IPS-20b (cell line): ENCODE results near the gene C1QC.

Experiments used
- H3K27ac ChIP-seq: one replicate; pipeline ENCODE4 v1.5.1; 2013; ENCODE audit warnings: low read length
- H3K27me3 ChIP-seq: 2 replicates; pipeline ENCODE4 v1.6.1; 2013; ENCODE audit warnings: mild to moderate bottlenecking, low read length, inconsistent platforms; ENCODE audit not compliant: insufficient read depth
- H3K36me3 ChIP-seq: 2 replicates; pipeline ENCODE4 v1.6.1; 2013; ENCODE audit warnings: low read depth, mild to moderate bottlenecking, inconsistent platforms, low read length, moderate library complexity; ENCODE audit not compliant: insufficient read depth
- H3K4me1 ChIP-seq: 2 replicates; pipeline ENCODE4 v1.6.1; 2013; ENCODE audit warnings: mild to moderate bottlenecking, control low read depth, inconsistent platforms, low read length, moderate library complexity; ENCODE audit not compliant: insufficient read depth
- H3K4me3 ChIP-seq: 2 replicates; pipeline ENCODE4 v1.5.1; 2013; ENCODE audit warnings: mild to moderate bottlenecking, low read length, inconsistent platforms
- H3K9ac ChIP-seq: 2 replicates; pipeline ENCODE4 v1.6.1; 2013; ENCODE audit warnings: low read depth, mild to moderate bottlenecking, inconsistent platforms, low read length, moderate library complexity
- H3K9me3 ChIP-seq: 2 replicates; pipeline ENCODE4 v1.6.1; 2013; ENCODE audit warnings: mild to moderate bottlenecking, low read depth, low read length, inconsistent platforms; ENCODE audit not compliant: insufficient read depth

The C1QC gene

GRCh38 chr1:22607154-22607553 lies 36.3 kb upstream of the C1QC start:
- Histone ChIP-seq H3K27me3 (peaks cover 64% of the 10 kb centered on the region), H3K4me3 (no peak overlapping the region), H3K36me3 (no peaks in the 10 kb centered on the region), H3K9ac (no peak overlapping the region), H3K27ac (no peak overlapping the region), H3K4me1 (no peaks in the 10 kb centered on the region; the same call in 1 of the 2 replicates), H3K9me3 (no peaks in the 10 kb centered on the region)

DNA sequence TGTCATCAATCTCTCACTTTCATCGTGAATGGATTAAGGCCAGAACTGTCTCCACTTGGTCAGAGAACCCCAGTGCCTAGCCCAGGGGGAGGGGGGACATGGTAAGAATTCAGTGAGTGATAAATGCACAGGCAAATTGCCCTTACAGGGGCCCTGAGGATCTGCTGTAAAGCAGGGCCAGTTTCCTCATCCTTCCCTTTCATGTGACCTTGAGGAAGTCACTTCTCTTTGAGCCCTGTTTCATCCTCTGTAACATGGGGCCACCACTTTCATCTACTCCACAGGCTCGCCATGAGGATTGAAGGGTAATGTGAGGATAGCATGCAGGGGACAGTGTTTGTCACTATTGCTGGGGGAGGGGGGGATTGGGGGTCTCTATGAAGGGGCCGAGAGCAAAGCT lies 35.1 kb upstream of the C1QC start:
- H3K9ac ChIP-seq: no peak overlapping the region
- H3K27me3 ChIP-seq: peaks cover 64% of the 10 kb centered on the region
- no peaks in the 10 kb centered on the region for H3K9me3 ChIP-seq
- no peak overlapping the region for H3K4me3 ChIP-seq
- no peaks in the 10 kb centered on the region for H3K36me3 ChIP-seq
- no peaks in the 10 kb centered on the region; the same call in 1 of the 2 replicates for H3K4me1 ChIP-seq
- no peak overlapping the region for H3K27ac ChIP-seq

- H3K9ac ChIP-seq: no peak overlapping the region
- peaks cover 60% of the 10 kb centered on the region for H3K27me3 ChIP-seq
- H3K4me3 ChIP-seq: no peak overlapping the region
Observed at GRCh38 chr1:22609291-22609690, 34.1 kb upstream of the C1QC start.

DNA sequence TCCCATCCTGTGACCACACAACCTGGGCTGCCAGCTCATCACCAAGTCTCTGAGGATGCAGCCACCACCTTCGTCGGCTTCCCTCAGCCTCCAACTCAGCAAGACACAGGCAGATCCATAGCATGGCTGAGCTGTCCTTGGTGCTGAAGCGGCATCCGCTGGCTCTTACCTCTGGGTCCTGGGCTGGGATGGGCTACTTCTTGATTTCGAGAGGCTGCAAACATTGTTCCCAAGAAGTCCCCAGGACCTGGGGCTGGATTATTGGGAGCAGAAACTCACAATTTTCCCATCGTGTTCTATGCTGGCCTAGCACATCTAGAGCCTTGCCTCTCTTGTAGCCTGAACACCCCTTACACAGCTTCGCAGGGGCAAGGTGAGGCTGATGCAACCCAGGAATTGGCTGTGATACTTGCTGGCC lies 31.9 kb upstream of the C1QC start:
- H3K9ac ChIP-seq: no peak overlapping the region
- no peak overlapping the region for H3K4me3 ChIP-seq
- H3K4me1 ChIP-seq: no peaks in the 10 kb centered on the region; the same call in 1 of the 2 replicates
- H3K9me3 ChIP-seq: no peaks in the 10 kb centered on the region
- peaks cover 43% of the 10 kb centered on the region for H3K27me3 ChIP-seq
- H3K36me3 ChIP-seq: no peaks in the 10 kb centered on the region
- H3K27ac ChIP-seq: no peak overlapping the region

More at GRCh38 chr1:22609291-22609690, 34.1 kb upstream of the C1QC start:
- Histone ChIP-seq H3K27ac (no peak overlapping the region), H3K36me3 (no peaks in the 10 kb centered on the region), H3K9me3 (no peaks in the 10 kb centered on the region), H3K4me1 (no peaks in the 10 kb centered on the region; the same call in 1 of the 2 replicates)

GRCh38 chr1:22612671-22613571 lies 30.5 kb upstream of the C1QC start:
- Histone ChIP-seq H3K4me3 (no peak overlapping the region), H3K27me3 (peaks cover 32% of the 10 kb centered on the region), H3K9me3 (no peaks in the 10 kb centered on the region), H3K4me1 (no peaks in the 10 kb centered on the region; the same call in 1 of the 2 replicates), H3K9ac (no peak overlapping the region), H3K36me3 (no peaks in the 10 kb centered on the region), H3K27ac (no peak overlapping the region)

- no peak overlapping the region for H3K9ac ChIP-seq
- H3K36me3 ChIP-seq: no peaks in the 10 kb centered on the region
- H3K4me1 ChIP-seq: no peaks in the 10 kb centered on the region; the same call in 1 of the 2 replicates
- H3K9me3 ChIP-seq: no peaks in the 10 kb centered on the region
- no peak overlapping the region for H3K4me3 ChIP-seq
- H3K27ac ChIP-seq: no peak overlapping the region
- peaks cover 26% of the 10 kb centered on the region for H3K27me3 ChIP-seq
Observed at GRCh38 chr1:22613572-22613918, 29.9 kb upstream of the C1QC start.

GRCh38 chr1:22613951-22614350 lies 29.5 kb upstream of the C1QC start:
- H3K4me1 ChIP-seq: no peaks in the 10 kb centered on the region; the same call in 1 of the 2 replicates
- H3K27me3 ChIP-seq: peaks cover 22% of the 10 kb centered on the region
- no peak overlapping the region for H3K4me3 ChIP-seq
- no peaks in the 10 kb centered on the region for H3K36me3 ChIP-seq
- no peak overlapping the region for H3K27ac ChIP-seq
- no peak overlapping the region for H3K9ac ChIP-seq
- H3K9me3 ChIP-seq: no peaks in the 10 kb centered on the region

GRCh38 chr1:22615886-22616285 lies 27.5 kb upstream of the C1QC start:
- H3K36me3 ChIP-seq: no peaks in the 10 kb centered on the region
- H3K4me1 ChIP-seq: no peaks in the 10 kb centered on the region
- no peak overlapping the region for H3K9ac ChIP-seq
- no peak overlapping the region for H3K4me3 ChIP-seq
- H3K27ac ChIP-seq: no peak overlapping the region
- peaks cover 8% of the 10 kb centered on the region for H3K27me3 ChIP-seq
- H3K9me3 ChIP-seq: no peaks in the 10 kb centered on the region

DNA sequence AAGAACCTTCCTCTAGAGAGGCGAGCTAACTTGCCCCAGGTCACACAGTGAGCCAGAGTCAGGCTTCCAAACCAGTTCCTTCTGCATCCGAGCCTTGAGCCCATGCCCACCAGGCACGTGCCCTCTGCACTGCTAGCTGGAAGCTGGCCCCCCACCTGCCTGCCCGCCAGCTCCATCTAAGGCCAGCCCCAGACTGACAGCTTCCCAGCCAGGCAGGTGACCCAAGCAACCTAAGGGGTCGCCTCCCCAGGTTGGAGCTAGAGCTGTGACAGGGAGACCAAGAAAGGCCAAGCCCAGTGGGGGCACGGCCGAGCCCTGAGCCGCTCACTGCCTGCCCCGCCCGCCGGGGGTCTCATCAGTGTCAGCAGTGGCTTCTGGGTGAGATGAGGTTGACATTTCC lies 26.9 kb upstream of the C1QC start:
- Histone ChIP-seq H3K4me1 (no peaks in the 10 kb centered on the region), H3K27ac (no peak overlapping the region), H3K27me3 (peaks cover 8% of the 10 kb centered on the region), H3K4me3 (no peak overlapping the region), H3K9me3 (no peaks in the 10 kb centered on the region), H3K9ac (no peak overlapping the region), H3K36me3 (no peaks in the 10 kb centered on the region)

GRCh38 chr1:22618056-22618455 lies 25.4 kb upstream of the C1QC start:
- no peak overlapping the region for H3K9ac ChIP-seq
- H3K27ac ChIP-seq: no peak overlapping the region
- H3K27me3 ChIP-seq: peaks cover 8% of the 10 kb centered on the region; the same call in 1 of the 2 replicates
- H3K36me3 ChIP-seq: no peaks in the 10 kb centered on the region
- H3K4me1 ChIP-seq: no peaks in the 10 kb centered on the region
- no peaks in the 10 kb centered on the region for H3K9me3 ChIP-seq
- H3K4me3 ChIP-seq: no peak overlapping the region

- H3K9ac ChIP-seq: no peak overlapping the region
- H3K36me3 ChIP-seq: no peaks in the 10 kb centered on the region
- H3K27ac ChIP-seq: no peak overlapping the region
- no peaks in the 10 kb centered on the region for H3K9me3 ChIP-seq
- H3K4me3 ChIP-seq: no peak overlapping the region
- H3K27me3 ChIP-seq: peaks cover 4% of the 10 kb centered on the region; the same call in 1 of the 2 replicates
- H3K4me1 ChIP-seq: no peaks in the 10 kb centered on the region
Observed at GRCh38 chr1:22619252-22619651, 24.2 kb upstream of the C1QC start.

GRCh38 chr1:22619798-22620197 lies 23.6 kb upstream of the C1QC start:
- Histone ChIP-seq H3K4me1 (no peaks in the 10 kb centered on the region), H3K4me3 (no peak overlapping the region), H3K36me3 (no peaks in the 10 kb centered on the region), H3K9ac (no peak overlapping the region), H3K27ac (no peak overlapping the region), H3K9me3 (no peaks in the 10 kb centered on the region), H3K27me3 (no peaks in the 10 kb centered on the region; the same call in 1 of the 2 replicates)
